Measurements from ENCODE around the gene ST7.
A peak's percentile ranks its signal among the peaks of the same experiment; 100 is the strongest.

Gene ST7

DNA sequence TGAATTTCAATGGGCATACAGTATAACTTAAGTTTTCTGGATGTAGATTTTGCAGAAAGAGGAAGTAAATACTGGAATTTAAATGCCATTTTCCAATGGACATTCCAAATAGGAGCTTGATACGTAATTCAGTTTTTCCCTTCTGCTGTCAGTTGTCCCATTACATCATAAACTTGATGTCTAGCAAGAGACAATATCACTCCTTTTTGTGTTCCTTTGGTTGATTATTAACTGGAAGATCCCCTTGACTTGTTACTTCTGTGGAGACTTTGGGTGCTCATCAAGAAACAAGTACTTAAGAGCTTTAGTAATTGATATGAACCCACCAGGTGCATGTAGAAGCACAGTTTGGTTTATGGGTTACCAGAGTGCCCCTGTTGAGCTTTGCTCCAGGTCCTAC, 116.1 kb downstream of the ST7 start:
- DNase-seq, result peak; percentile 18

DNA sequence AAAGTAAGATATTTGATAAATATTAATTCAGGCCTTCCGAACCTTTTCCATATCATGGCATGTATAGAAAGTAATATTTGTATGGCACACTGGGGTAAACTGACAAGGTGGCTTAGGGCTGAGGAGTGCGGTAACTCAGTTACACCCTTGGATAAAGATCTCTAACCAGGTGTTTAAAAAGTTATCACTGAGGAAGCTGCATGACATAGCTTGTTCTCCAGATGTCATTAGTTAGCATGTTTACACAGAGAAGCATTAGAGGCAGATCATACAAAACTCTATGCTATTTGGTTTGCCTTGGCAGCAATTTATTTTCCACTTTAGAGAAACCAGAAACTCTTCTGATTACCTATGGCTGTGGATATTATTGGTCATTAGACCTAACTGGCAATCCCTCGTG, 118.2 kb downstream of the ST7 start:
- peak; percentile 51 for DNase-seq

DNA sequence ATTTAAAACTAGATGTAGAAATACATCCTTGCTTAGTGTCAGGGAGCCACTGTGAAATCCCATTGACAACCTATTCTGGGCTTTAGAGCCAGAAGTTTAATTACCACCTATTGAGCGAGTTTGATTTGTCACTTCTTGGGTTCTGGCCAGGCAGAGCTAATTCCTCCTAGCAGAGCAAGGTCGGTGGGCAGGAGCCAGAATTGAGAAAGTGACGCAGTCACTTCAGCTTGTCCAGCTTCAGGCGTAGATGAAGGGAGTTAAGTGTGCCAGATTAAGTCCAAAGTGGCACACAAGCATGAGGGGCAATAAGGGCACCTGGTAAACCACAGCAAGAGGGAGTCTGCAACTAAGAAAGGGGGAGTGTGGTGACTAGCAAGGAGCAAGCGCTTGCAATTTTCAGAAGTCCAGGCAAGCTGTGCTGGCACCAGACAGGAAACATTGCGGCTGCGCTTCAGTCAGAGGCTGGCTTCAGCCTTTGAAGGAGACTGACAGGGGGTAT, 119.4 kb downstream of the ST7 start:
- DNase-seq, result peak; percentile 22

DNA sequence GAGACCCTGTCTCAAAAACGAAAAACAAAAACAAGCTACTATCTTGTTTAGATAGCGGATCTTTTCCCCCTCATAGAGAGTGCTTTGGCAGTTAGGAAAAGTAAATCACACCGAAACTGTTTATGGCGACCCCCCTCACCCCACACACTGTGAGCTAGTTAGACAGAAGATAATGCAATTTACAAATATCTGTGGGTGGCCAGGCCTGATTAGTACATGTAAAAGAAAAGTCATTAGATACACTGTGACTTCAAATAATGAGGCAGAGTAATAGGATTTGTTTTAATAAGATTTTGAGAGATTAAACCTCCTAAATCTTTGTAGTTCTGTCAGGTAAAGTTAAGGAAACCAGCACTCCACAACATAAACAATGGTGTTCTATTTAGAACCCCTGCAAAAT, 121.1 kb downstream of the ST7 start:
- DNase-seq, result no peak

DNA sequence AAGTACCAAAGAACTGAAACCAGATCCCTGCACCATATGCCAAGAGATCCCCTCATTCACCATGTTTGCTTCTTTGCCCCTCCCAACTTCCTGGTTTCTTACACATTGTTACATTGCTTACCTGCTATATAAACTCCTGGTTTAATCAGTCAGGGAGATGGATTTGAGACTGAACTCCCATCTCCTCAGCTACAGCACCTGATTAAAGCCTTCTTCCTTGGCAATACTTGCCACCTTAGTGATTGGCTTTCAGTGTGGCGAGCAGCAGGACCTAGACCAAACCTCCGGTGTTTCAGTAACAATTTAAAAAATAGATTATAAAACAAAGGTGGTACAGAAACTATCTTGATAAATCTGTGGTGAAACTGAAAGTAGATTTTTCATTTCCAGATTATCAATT, 122.6 kb downstream of the ST7 start:
- DNase-seq, result no peak

DNA sequence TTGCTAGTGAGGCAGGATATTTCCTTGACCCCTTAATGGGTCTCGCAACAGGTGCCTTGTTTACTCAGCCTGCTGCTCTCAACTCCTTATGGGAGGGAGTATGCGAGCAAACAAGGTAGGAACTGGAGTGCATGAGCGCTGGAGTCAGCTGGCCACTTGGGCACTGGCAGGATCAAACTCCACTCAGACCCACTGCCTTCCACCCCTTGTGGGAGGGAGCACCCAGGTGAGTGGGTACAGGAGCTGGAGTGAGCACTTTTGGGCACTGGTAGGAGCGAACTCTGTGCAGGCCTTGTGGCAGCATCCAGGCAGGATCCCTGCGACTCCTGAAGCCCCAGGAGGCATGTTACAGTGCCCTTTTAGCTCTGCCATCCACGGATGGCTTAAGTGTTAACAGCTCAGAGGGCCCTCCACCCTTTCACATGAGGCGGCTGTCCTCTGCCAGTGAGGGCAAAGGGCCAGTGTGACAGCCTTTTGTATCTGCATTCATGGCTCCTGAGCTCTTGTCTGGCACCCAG, 123.2 kb downstream of the ST7 start:
- no peak for DNase-seq

DNA sequence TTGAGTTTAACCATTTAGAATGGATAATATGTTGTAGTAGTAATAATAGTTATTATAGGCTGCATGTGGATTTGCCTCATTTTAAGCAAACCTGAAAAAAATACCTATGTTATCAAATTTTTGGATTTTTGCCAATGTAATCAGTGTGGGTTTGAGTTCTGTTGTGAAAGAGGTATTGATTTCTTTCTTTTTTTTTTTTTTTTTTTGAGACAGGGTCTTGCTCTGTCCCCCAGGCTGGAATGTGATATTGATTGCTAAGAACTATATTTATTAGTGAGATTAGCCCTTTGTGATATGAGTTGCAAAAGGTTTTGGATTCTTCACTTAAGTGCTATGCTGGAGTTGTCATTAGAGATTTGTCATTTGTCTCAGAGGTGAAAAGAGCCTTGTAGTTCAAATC, 124.4 kb downstream of the ST7 start:
- DNase-seq, result peak; percentile 92

DNA sequence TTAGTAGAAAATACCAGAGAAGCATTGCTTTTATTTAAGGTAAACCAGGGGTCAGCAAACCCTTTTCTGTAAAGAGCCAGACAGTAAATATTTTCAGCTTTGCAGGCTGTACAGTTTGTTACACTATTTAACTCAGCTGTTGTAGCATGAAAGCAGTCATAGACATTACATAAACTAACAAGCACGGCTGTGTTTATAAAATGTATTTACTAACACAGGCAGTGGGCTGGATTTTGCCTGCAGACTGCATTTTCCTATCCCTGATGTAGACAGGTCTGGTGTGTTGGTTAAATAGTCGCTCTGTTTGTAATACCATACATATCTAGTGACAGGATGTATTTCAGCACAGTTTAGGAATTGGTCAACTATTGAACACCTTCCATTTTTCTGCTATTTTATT, 129.3 kb downstream of the ST7 start:
- DNase-seq, result no peak

DNA sequence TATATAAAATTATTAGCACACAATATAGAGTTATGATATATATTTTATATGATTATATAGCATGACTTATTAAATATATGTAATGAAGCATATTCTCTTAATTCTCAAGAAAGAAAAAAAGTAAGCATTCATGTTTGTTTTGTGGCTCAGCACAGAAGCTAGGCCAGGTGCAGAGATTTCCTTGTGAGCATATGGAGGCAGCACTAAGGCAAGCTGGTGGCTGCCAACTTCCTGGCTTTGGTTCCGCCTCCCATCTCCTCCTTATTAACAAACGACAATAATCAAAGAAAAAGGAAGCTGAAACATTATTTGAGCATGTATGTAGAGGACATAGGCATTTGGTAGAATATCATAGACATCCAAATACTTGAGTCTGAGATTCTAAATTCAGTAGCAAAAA, 130.3 kb downstream of the ST7 start:
- DNase-seq, result no peak

DNA sequence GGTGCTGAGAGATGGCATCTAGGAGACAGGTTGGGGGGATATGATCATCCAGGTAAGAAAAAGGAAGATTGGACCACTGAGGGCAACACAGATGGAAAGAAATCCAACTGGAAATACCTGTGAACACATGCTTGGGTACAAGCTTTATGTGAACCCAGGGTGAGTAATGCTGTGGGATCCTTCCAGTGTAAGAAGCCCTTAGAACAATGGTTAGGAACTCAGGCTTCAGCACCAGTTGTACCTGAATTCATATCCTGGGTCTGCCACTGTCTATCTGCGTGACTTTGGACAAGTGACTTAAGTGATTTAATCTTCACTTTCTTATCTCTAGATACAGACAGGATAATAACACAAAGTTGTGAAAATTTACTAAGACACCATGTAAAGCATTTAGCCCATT, 131.0 kb downstream of the ST7 start:
- DNase-seq, result no peak

DNA sequence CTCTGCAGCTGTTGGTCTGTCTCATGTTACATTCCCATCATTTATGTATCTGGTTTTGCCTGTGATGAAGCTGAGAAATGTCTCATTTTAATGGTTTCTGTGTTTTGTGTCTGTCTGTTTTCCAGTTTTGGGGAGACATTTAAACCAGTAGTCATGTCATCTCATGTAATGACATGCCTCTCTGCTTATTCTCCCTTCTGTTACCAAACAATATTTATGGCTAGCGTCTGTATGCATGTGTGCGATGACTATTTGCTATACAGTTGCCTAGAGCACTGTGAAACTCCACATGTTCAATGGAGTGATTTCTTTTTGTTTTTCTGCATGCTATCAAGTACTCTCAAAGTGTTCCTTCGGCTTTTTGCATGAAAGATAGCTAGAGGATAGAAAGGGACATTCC, 132.0 kb downstream of the ST7 start:
- DNase-seq, result no peak

DNA sequence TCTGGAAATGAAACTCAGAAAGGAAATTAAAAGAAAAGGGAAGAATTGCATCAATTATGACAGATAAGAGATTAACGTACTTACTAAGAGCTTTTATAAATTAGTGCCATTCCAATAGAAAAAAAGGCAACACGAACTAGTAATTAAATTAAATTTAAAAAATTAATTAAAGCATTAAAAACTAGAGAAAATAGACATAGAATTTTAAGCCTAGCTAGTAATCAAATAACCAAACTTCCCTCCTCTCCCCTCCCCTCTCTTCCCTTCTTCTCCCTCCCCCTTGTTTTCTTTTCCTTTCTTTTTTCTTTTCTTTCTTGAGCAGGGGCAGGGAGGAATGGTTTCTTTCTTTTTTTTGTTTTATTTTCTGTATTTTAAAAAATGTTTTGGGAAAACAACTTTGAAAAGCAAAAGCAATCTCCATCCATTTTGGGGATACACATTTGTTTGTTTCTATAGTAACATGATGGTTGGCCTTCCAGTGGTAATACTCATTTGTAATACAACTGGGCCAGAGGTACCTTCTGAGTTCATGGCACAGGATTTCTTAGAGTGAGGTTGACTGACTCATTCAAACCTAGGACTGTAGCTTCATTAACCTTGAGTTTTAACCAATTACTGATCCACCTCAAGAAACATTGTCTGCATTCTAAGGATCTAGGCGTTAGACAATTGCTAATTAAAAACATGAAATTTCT, 132.6 kb downstream of the ST7 start:
- DNase-seq, result no peak

DNA sequence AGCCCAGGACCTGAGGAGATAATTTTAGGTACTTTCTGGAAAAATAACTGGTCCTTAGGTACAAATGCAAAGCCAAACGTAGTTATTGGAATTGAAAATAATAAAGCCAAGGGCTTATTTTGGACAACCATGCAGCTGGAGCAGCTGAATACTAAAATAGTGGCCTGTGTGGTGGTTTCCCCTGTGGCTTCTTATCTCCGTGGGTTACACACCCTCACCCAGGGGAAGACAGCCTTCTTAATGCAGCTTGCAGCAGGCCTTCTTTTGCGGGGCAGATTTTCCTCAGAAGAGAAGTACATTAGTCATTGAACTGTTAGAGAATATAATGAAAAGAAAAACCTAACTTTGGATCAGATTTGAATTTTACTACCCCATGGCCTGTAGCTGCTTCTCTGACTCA, 133.5 kb downstream of the ST7 start:
- DNase-seq, result no peak

DNA sequence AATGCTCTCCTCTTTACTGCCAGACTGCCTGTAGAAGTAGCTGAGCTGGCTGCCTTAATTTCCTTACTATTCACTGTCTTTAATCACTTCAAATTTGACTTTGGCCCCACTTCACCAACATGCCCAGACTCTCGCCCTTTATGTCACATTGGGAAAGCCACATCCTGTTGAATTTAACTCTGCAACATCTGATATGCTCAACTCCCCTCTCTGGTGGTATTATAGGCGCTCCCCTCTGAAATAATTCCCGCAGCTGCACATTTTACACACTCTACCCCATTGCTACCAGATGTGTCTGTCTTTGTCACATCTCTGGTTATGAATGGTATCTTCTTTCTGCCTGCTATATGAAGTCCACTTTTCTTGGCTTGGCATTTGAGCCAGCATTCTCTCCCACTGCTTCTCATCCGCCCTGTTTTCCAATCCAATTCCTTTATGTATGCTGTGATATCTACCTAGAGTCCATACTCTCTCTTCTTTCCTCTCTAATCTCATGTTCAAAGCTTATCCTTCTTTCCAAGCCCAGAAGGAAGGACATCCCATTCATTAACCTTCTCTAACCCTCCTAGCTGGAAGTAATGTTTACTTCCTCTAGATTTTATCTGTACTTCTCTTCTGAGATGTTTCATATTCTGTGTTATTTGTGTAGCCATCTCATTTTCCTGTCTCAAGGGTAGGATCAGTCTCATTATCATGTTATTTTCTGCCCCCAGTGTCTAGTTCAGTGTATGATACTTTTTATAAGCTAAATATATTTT, 134.5 kb downstream of the ST7 start:
- no peak for DNase-seq

DNA sequence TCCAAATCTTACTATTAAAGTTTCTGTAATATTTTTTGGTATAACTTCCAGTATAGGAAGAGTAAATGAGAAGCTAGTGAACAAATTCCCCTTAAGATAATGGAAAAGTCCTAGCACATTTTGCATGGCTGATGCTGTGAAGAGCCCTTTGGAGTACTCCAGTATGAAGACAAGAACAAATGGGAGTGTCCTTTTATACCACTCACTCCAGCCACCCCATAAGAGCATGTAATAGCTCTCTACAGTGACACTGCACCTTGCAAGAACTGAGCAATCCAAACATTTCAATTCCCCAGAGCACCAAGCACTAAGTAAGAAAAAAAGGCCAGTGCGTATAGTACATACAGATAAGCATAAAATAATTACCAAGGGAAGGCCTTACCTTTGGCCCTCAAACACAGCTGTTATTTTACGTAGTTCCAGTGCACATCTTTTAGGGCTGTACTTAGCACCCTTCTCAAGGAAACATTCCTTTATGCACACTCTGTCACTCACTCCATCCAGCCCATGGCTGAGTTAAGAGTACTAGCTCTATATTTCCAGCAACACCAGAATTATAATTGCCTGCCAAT, 135.4 kb downstream of the ST7 start:
- no peak for DNase-seq

DNA sequence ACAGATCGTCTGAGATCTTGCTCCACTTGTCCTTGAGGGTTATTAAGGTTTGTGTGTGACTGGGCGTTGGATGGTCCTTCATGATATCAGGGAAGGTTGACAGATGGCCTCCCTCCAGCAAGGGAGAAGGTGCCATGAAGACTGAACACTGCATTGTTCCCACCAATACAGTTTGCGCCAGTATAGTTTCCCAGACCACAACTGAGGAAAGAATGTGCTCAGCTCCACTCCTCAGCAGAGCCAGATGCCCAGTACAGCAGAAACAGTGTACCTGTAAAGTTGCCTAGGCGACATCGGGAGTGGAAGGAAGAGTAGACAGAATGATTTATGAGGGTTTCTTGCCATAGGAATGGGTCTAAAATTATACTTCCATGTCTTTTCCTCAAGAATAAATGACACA, 137.5 kb downstream of the ST7 start:
- no peak for DNase-seq

DNA sequence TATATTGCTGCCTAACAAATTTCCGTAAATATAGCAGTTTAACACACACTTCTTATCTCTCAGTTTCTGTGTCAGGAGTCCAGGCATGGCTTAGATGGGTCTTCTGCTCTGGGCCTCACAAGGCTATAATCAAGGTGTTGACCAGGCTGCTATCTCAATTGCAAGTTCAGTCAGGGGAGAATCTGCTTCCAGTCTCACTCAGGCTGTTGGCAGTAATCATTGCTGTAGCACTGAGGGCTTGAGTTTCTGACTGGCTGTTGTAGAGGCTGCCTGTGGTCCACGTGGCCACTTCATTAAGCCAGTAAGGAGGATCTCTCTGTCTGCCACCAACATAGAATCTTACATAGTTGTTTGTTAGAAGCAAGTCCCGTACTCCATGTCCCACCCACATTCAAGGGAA, 138.4 kb downstream of the ST7 start:
- DNase-seq, result no peak

DNA sequence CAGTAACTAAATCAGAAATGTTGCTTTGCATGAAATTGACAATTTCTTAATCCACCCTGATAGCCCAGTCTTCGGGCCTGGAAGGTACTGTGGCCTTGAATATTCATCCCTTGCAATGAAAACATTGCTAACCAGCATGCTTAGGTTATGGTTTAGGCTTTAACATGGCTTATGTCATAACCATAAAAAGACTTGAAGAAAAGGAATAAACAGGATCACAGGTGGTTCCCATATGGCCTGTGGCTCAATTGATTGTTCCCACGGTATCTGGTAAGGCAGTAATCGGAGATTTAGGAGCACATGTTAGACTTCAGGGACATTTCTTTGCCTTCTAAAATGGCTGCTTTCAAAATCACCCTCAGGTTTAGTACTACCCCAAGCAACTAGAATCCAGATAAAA, 139.5 kb downstream of the ST7 start:
- no peak for DNase-seq

DNA sequence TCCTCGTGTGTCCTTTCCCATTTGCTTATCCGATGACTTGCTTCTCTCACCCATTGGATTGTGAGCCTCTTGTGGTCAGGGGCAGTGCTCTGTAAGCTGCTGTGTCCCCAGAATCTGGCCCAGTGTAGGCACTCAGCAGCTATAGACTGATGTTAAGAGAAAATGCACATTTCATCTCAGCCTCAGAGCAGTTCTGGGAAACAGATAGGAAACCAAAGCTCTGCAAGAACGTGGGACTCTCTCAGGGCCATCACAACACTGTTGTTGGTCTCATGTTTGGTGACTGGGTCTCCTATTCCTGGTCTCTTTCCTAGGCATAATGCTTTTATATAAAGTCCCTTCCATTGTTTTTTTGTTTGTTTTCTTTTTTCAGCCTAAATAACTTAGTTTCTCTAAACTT, 141.2 kb downstream of the ST7 start:
- DNase-seq, result no peak

DNA sequence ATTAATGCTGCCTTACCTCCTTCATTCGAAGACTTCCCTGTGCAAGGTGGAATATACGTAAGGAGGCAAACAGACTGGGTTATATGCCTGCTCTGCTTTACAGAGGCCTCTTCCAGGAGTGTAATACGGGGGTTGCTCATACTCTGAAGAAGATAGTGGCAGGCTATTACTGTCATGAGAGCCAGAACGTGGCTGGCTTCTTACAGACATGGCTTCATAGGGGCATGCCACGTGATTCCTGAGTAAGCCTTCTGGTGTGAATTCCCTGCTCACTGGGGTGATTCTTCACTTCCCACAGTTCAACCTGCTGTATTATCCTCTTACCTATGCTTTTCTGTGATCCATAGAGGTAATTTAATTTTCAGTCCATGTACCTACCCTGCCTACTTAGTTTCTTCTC, 141.8 kb downstream of the ST7 start:
- no peak for DNase-seq

DNA sequence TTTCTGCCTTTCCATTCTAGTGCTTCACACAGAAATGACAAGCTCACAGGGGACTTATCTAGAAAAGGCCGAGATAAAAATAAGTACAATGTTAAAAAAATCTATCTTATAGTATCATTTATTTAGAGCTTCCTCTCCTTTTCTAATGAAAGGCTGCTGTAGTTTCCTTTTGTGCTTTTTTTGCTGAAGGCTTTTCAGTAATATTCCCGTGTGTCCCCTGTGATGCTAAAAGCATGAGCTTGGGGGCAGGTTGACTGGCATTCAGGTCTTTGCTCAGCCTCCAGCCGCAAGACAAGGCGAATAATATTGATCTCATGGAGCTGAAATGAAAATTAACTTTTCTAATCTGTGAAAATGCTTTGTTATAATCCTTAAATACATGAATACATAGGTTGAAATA, 143.0 kb downstream of the ST7 start:
- DNase-seq, result no peak

DNA sequence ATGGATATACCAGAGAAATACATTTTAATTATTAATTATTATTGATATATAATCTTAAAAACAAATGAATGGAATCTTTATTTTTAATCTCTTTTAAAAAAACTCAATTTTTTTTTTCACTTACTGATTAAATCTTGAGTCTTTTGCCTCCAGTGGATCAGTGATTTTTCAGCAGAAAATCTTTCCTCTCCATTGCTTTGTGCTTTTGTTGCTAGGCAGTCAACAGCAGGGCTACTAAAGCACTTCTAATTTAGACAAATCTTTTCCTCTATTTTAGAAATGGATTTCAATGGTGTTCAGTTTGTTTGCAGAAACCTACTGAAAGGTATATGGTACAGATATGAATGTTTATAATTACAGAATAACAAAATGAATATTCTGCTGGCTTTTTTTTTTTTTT, 143.6 kb downstream of the ST7 start:
- DNase-seq, result no peak

DNA sequence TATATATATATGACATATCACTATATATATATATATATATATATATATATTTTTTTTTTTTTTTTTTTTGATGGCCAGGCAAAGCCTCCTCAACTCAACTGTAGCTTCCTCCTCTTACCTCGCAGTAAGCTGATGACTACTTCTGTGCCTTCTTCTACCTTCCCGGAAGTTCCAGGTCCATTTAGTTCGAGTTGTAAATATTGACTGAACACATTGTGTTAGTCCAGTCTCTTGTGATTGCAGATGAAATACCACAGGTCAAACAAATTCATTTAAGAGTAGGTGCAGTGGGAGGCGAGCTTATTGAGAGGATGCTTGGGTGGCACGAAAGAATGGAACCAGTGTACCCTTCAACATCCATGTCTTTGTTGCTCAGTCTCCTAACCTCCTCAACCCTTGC, 144.6 kb downstream of the ST7 start:
- no peak for DNase-seq

DNA sequence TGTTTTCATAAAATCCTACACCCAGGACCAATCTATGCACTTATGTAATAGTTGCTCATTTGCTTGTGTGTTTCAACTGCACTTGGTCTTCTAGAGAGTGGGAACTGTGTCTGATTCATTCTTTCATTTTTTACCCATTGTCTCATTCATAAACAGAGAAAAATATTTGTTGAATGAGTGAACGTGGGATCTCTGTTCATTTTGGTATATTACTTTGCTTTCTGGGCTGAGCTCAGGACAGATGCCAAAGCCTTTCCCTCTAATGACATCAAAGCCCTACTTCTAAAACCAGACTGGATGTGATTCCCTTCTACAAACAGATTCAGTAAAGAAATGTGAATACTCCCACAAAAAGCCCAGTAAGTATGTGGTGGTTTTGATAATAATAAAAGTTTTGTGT, 145.2 kb downstream of the ST7 start:
- no peak for DNase-seq
